ENCODE measurements around the gene EMSY. TPM values are rescaled to one million over a fixed set of nuclear protein-coding genes. Genes with fewer than 3 reads are reported as not detected.

The EMSY gene
- total RNA-seq, 1 experiment from 2014 or later, result 29.3 TPM

- Histone ChIP-seq H2BK12ac (ENCODE audit: insufficient read length, low read depth, low read length) (no peak overlapping the region), H2AFZ (ENCODE audit: low read length) (no peak overlapping the region), H3T11ph (ENCODE audit: low read length) (no peak overlapping the region), H3K18ac (ENCODE audit: insufficient read length, low read depth, low read length) (no peak overlapping the region), H3K79me1 (ENCODE audit: insufficient read depth, low read depth, low read length, poor library complexity, severe bottlenecking) (no peaks in the 10 kb centered on the region), H2BK15ac (ENCODE audit: low read depth, low read length) (no peak overlapping the region), H3K4me2 (ENCODE audit: insufficient read depth, insufficient read length, low read length) (no peak overlapping the region), H3K9me3 (ENCODE audit: control insufficient read depth, low read depth, low read length) (no peaks in the 10 kb centered on the region), H3K56ac (ENCODE audit: insufficient read length, low read depth, low read length) (no peak overlapping the region), H3K9ac (ENCODE audit: extremely low read depth, insufficient read length, low read length) (no peak overlapping the region), H3K27me3 (ENCODE audit: insufficient read depth, low read length) (no peaks in the 10 kb centered on the region), H3K23me2 (ENCODE audit: insufficient read length, low read depth, low read length, poor library complexity, severe bottlenecking) (no peaks in the 10 kb centered on the region), H2BK120ac (ENCODE audit: low read depth, low read length, poor library complexity, severe bottlenecking) (no peak overlapping the region), H3K4me1 (ENCODE audit: insufficient read depth, low read length) (no peaks in the 10 kb centered on the region), H4K5ac (ENCODE audit: insufficient read length, low read depth, low read length) (no peak overlapping the region), H2AK5ac (ENCODE audit: insufficient read length, low read length) (no peak overlapping the region), H3K14ac (ENCODE audit: insufficient read depth, low read length) (no peak overlapping the region), H4K20me1 (ENCODE audit: control insufficient read depth, insufficient read depth, insufficient read length) (no peaks in the 10 kb centered on the region), H3K27ac (ENCODE audit: insufficient read length, low read depth, low read length) (no peak overlapping the region), H3K4ac (ENCODE audit: low read depth, low read length) (no peak overlapping the region), H2BK5ac (ENCODE audit: insufficient read length, low read length) (no peak overlapping the region), H3K23ac (ENCODE audit: insufficient read length, low read depth, low read length) (no peak overlapping the region), H3K79me2 (ENCODE audit: insufficient read depth, low read length) (no peaks in the 10 kb centered on the region), H2BK20ac (ENCODE audit: low read depth, low read length, poor library complexity, severe bottlenecking) (no peak overlapping the region), H4K8ac (replicated peaks; ENCODE audit: insufficient read length, low read depth, low read length) (no peak overlapping the region), H4K91ac (ENCODE audit: insufficient read length, low read depth, low read length) (no peak overlapping the region)
- Mint-ChIP-seq H3K27me3 (ENCODE audit: low read depth) (peaks cover 2% of the 10 kb centered on the region; the same call in 1 of the 2 replicates), H3K4me1 (peaks cover 3 to 8% of the 10 kb centered on the region in 2 experiments; a peak in 3 of 4 replicates), H3K36me3 (ENCODE audit: insufficient read depth in 1 of 3, low read depth in 3 of 3) (peaks cover 30 to 35% (median 30%) of the 10 kb centered on the region in 3 experiments), H3K27ac (no peak overlapping the region), H3K4me3 (no peak overlapping the region), H3K9me3 (peaks cover 9 to 16% of the 10 kb centered on the region in 2 experiments; a peak in 4 of 5 replicates)
- no CpG with 5 or more reads among the region's 2 CpGs for WGBS (ENCODE audit: extremely low coverage, insufficient read length, low lambda C conversion rate)
- no peak for DNase-seq
- no peak for TF ChIP-seq CTCF (conservative IDR thresholded peaks at IDR 0.05)
Observed at GRCh38 chr11:76552987-76553386, 108.2 kb downstream of the EMSY start.

Data from H9 (cell line).